Natural killer cell (primary cell): ENCODE measurements around the gene MYH7. TPM values are rescaled to one million over a fixed set of nuclear protein-coding genes. Genes with fewer than 3 reads are reported as not detected.

Experiments
- ATAC-seq, 3 donors: fragments of 150-1000 bp in 2 of 3; fragments of 200-7000 bp in 1 of 3; cut with Tn5 transposase; 1 replicate in 1 of 3; 2 replicates in 2 of 3; pipeline ENCODE4 v1.10.0; 2021; ENCODE audit warnings: mild to moderate bottlenecking in 2 of 3, moderate library complexity in 2 of 3
- DNase-seq, 2 donors: peaks; one replicate each; pipeline versions ENCODE4 v3.0.0 to v3.0.0-alpha.2; 2013 to 2021; ENCODE audit warnings: mixed read lengths in 1 of 2
- H3K27ac ChIP-seq: one replicate; pipeline ENCODE4 v1.5.1; 2013; ENCODE audit warnings: mild to moderate bottlenecking, low read length
- H3K27me3 ChIP-seq: one replicate; pipeline ENCODE4 v1.6.1; 2013; ENCODE audit warnings: low read length; ENCODE audit not compliant: control insufficient read depth, insufficient read depth
- H3K36me3 ChIP-seq: one replicate; pipeline ENCODE4 v1.6.1; 2013; ENCODE audit warnings: low read length; ENCODE audit not compliant: control insufficient read depth, insufficient read depth
- H3K4me1 ChIP-seq: one replicate; pipeline ENCODE4 v1.6.1; 2013; ENCODE audit warnings: low read length; ENCODE audit not compliant: control insufficient read depth, insufficient read depth
- H3K4me3 ChIP-seq: one replicate; pipeline ENCODE4 v1.5.1; 2013; ENCODE audit warnings: low read length
- H3K9me3 ChIP-seq: one replicate; pipeline ENCODE4 v1.6.1; 2013; ENCODE audit warnings: low read length; ENCODE audit not compliant: control insufficient read depth, insufficient read depth
- H3K27ac Mint-ChIP-seq, 2 donors: one replicate each; pipeline ENCODE4 v1.8.0; 2022; ENCODE audit warnings: mild to moderate bottlenecking in 2 of 2, mixed read lengths in 2 of 2, moderate library complexity in 1 of 2
- H3K27me3 Mint-ChIP-seq, 2 donors: one replicate each; pipeline ENCODE4 v1.8.0; 2022; ENCODE audit warnings: low read depth in 2 of 2, mixed read lengths in 2 of 2
- H3K36me3 Mint-ChIP-seq: one replicate; pipeline ENCODE4 v1.8.0; 2022; ENCODE audit warnings: mixed read lengths
- H3K4me1 Mint-ChIP-seq, 2 donors: one replicate each; pipeline ENCODE4 v1.8.0; 2022; ENCODE audit warnings: mixed read lengths in 2 of 2
- H3K4me3 Mint-ChIP-seq: one replicate; pipeline ENCODE4 v1.8.0; 2022; ENCODE audit warnings: mild to moderate bottlenecking, moderate library complexity, mixed read lengths
- H3K9me3 Mint-ChIP-seq, 2 donors: one replicate each; pipeline ENCODE4 v1.8.0; 2022; ENCODE audit warnings: mixed read lengths in 2 of 2
- WGBS: methylation state at CpG from one replicate; pipeline ENCODE4 v1.1.7; 2013; ENCODE audit warnings: missing lambda C conversion rate; ENCODE audit not compliant: insufficient coverage; 5-methylcytosine and 5-hydroxymethylcytosine counted together
- intact Hi-C: fragments of 100-400 bp; cut with micrococcal nuclease; formaldehyde crosslinking; loops from one replicate; pipeline ENCODE4 v1.14.2; 2022
- total RNA-seq, 4 donors: library from RNA; stranded (reverse); fragments of 120-200 nt in 1 of 4; gene quantifications; one replicate each; pipeline versions ENCODE4 v1.2.3 to v1.2.4, GENCODE V29; 2013 to 2022
- TF ChIP-seq, protein P1 (sequence below): fragments of 200-600 bp; IDR thresholded peaks from one replicate; pipeline ENCODE4 v1.8.0; 2022; ENCODE audit warnings: antibody characterized with exemption

MYH7 gene
- total RNA-seq, 3 donors from 2014 or later (not counting 1 experiment from before 2014, with no cell fraction given): not detected

DNA sequence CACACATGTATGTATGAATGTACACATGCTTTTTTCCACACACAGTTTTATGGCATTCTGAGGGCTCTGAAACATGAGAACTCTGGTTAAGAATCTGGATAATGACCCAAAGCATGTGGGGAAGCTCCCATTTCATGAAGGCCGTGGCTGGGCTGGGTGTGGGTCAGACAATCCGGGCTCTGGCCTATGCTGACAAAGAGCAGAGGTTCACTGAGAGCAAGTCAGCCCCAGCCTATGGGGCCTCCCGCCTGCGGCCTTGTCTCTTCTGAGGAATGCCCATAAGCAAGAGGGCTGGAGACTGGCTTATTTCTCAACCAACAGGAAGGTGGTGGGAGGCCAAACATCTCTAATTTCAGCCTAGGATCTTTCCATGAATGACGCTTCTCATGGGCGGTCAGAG is 35.9 kb downstream of the MYH7 start:
- H3K4me3 ChIP-seq: no peak overlapping the region
- no peak overlapping the region for H3K27ac Mint-ChIP-seq
- peaks cover 0 to 2% of the 10 kb centered on the region in 2 donors for H3K27me3 Mint-ChIP-seq
- intact Hi-C loops: no loop called here
- no peaks in the 10 kb centered on the region for H3K36me3 ChIP-seq
- H3K4me1 ChIP-seq: no peaks in the 10 kb centered on the region
- WGBS: 97% methylated on average over 4 of the region's 6 CpGs
- no peak for ATAC-seq
- no peak overlapping the region for H3K27ac ChIP-seq
- no peaks in the 10 kb centered on the region for H3K9me3 ChIP-seq
- H3K4me3 Mint-ChIP-seq: no peak overlapping the region
- no peak for DNase-seq
- H3K9me3 Mint-ChIP-seq: no peaks in the 10 kb centered on the region
- no peaks in the 10 kb centered on the region for H3K36me3 Mint-ChIP-seq
- H3K27me3 ChIP-seq: no peaks in the 10 kb centered on the region
- TF ChIP-seq, protein P1, sequence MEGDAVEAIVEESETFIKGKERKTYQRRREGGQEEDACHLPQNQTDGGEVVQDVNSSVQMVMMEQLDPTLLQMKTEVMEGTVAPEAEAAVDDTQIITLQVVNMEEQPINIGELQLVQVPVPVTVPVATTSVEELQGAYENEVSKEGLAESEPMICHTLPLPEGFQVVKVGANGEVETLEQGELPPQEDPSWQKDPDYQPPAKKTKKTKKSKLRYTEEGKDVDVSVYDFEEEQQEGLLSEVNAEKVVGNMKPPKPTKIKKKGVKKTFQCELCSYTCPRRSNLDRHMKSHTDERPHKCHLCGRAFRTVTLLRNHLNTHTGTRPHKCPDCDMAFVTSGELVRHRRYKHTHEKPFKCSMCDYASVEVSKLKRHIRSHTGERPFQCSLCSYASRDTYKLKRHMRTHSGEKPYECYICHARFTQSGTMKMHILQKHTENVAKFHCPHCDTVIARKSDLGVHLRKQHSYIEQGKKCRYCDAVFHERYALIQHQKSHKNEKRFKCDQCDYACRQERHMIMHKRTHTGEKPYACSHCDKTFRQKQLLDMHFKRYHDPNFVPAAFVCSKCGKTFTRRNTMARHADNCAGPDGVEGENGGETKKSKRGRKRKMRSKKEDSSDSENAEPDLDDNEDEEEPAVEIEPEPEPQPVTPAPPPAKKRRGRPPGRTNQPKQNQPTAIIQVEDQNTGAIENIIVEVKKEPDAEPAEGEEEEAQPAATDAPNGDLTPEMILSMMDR: no peak
- no peaks in the 10 kb centered on the region for H3K4me1 Mint-ChIP-seq

DNA sequence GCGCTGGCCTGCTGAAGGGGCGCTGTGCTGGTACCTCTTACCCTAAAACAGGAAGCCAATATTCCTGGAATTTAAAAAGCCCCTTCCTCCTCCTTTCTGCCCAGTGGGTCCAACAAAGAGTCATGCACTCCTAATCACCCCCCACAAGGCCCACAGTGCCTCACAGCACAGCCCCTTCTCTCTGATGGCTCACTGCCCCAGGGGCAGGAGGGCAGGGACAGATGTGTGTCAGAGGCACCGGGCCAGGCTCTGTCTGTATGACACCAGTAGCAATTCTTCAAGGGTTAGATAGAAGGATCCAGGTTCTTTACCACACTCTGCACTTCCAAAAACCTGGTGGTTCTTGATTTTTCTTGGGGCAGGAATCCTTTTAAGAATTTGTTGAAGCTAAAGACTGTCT is 36.3 kb downstream of the MYH7 start:
- H3K9me3 Mint-ChIP-seq: no peaks in the 10 kb centered on the region
- WGBS: 88% methylated on average over 3 of the region's 3 CpGs
- H3K4me1 Mint-ChIP-seq: no peaks in the 10 kb centered on the region
- H3K9me3 ChIP-seq: no peaks in the 10 kb centered on the region
- ATAC-seq (no peak), DNase-seq (no peak)
- no peaks in the 10 kb centered on the region for H3K36me3 Mint-ChIP-seq
- H3K36me3 ChIP-seq: no peaks in the 10 kb centered on the region
- no peaks in the 10 kb centered on the region for H3K4me1 ChIP-seq
- H3K4me3 Mint-ChIP-seq: no peak overlapping the region
- peaks cover 0 to 2% of the 10 kb centered on the region in 2 donors for H3K27me3 Mint-ChIP-seq
- H3K4me3 ChIP-seq: no peak overlapping the region
- H3K27ac Mint-ChIP-seq: no peak overlapping the region
- TF ChIP-seq, protein P1: no peak
- intact Hi-C loops: no loop called here
- H3K27me3 ChIP-seq: no peaks in the 10 kb centered on the region
- H3K27ac ChIP-seq: no peak overlapping the region

DNA sequence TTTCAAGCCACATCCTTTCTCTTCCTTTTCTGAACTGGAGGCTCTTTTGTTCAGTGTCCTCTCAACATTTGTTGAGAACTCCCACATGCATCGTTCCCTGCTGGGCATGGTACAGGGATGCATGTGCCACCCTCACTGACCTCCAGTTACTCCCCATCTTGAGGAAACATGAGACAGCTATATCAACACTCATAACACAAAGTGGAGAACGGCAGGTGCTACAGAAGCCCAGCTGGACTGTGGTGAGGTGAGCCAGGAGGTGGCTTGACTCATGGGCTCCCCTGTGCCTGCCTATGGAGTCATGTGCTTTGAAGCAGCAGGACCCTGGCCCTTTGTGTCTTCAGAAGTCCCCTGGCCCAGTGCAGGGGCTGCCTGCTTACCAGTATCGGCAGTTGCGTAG is 37.1 kb downstream of the MYH7 start:
- H3K27ac ChIP-seq: no peak overlapping the region
- TF ChIP-seq, protein P1: no peak
- DNase-seq: no peak
- no peaks in the 10 kb centered on the region for H3K4me1 ChIP-seq
- Mint-ChIP-seq H3K4me3 (no peak overlapping the region), H3K27ac (no peak overlapping the region), H3K27me3 (peaks cover 0 to 2% of the 10 kb centered on the region in 2 donors), H3K36me3 (no peaks in the 10 kb centered on the region), H3K9me3 (no peaks in the 10 kb centered on the region), H3K4me1 (no peaks in the 10 kb centered on the region)
- 77% methylated on average over 4 of the region's 4 CpGs for WGBS
- H3K9me3 ChIP-seq: no peaks in the 10 kb centered on the region
- ATAC-seq: no peak
- no peaks in the 10 kb centered on the region for H3K36me3 ChIP-seq
- H3K4me3 ChIP-seq: no peak overlapping the region
- H3K27me3 ChIP-seq: no peaks in the 10 kb centered on the region
- intact Hi-C loops: no loop called here

GRCh38 chr14:23396781-23397407 is 38.6 kb downstream of the MYH7 start:
- DNase-seq: no peak
- Mint-ChIP-seq H3K36me3 (no peaks in the 10 kb centered on the region), H3K9me3 (no peaks in the 10 kb centered on the region), H3K4me1 (no peaks in the 10 kb centered on the region), H3K27me3 (peaks cover 0 to 5% of the 10 kb centered on the region in 2 donors), H3K27ac (no peak overlapping the region), H3K4me3 (no peak overlapping the region)
- Histone ChIP-seq H3K4me3 (no peak overlapping the region), H3K9me3 (no peaks in the 10 kb centered on the region), H3K27me3 (no peaks in the 10 kb centered on the region), H3K4me1 (no peaks in the 10 kb centered on the region), H3K36me3 (no peaks in the 10 kb centered on the region), H3K27ac (no peak overlapping the region)
- intact Hi-C loops: no loop called here
- WGBS: 92% methylated on average over 10 of the region's 10 CpGs
- TF ChIP-seq, protein P1: no peak
- no peak for ATAC-seq
